Fibroblast of skin of abdomen (primary cell): ENCODE measurements around the gene WDR7.

Source experiments
- DNase-seq: peaks from one replicate; pipeline ENCODE4 v3.0.0-alpha.2; 2013

WDR7 gene

DNA sequence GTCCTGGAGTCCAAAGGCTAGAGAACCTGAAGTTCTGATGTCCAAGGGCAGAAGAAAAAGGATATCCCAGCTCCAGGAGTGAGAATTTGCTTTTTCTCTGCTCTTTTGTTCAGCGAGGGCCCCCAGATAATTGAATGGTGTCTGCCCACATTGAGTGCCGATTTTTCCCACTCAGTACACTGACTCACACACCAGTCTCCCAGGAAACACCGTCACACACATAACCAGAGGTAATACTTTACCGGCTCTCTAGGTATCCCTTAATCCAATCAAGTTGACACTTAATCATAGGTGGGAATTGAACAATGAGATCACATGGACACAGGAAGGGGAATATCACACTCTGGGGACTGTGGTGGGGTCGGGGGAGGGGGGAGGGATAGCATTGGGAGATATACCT is 161.5 kb downstream of the WDR7 start:
- DNase-seq, result no peak

DNA sequence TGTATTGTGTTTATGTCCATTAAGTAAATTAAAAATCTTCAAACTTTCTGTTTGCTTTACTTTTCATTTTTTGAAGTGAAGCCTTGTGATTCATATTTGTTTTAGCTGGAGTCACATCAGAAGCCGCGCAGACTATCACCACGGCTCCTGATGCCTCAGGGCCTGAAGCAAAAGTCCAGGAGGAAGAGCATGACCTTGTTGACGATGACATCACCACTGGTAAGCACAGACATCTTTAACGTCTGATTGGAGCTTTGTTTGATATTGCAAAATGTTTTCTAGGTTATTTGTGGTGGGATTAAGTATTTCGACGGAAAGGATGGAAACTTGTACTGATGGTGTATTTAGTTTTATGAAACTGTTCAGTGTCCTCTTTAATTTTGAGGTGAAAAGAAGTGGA is 164.8 kb downstream of the WDR7 start:
- no peak for DNase-seq

DNA sequence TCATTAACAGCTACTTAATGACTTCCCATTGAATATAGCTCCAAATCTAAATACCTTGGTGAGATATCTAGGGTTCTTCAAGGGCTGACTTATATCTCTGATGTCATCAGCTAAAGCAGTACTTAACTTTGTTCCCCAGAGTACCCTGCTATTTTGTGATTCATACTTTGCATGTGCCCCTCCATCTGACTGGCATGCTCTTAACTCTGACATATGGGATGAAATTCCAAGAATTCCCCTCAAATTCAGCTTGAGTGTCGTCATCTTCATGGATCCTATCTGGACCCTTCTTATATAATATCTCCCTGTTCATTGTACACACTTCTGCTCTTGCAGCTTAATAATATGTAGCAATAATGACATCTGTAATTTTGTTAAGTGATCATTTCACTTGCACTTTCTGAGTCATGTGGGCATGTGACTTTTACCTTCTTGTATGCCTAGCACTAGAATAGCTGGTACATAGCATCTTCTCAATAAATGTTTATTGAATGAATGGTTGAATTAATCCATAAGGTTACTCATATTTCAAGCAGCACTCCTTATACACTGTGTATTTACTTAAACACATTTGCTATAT is 172.9 kb downstream of the WDR7 start:
- DNase-seq, result peak; percentile 37

DNA sequence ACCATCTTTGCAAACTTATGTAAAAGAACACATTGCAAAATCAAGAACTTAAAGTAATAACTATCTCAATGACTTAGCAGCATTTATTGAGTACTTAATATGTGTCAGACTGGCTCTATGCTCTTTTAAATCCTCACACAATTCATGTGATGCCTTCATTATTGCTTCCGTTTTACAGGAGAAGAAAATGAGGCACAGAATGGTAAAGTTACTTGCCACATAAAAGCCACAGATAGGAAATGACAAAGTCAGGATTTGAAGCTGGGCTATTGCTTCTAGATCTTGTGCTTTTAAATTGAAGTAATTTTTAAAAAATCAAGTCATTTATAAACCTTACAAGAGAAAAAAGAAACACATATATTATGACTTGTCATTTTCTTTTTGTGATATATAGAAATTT is 174.2 kb downstream of the WDR7 start:
- DNase-seq, result no peak

GRCh38 chr18:56825878-56826277 is 174.7 kb downstream of the WDR7 start:
- DNase-seq, result no peak

DNA sequence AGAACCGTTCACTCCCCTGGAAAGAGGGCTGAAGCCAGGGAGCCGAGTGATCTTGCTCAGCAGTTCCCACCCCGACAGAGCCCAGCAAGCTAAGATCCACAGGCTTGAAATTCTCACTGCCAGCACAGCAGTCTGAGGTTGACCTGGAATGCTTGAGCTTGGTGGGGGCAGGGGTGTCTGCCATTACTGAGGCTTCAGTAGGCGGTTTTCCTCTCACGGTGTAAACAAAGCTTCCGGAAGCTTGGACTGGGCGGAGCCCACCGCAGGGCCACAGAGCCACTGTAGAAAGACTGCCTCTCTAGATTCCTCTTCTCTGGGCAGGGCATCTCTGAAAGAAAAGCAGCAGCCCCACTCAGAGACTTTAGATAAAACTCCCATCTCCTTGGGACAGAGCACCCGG is 180.8 kb downstream of the WDR7 start:
- DNase-seq, result peak; percentile 26

DNA sequence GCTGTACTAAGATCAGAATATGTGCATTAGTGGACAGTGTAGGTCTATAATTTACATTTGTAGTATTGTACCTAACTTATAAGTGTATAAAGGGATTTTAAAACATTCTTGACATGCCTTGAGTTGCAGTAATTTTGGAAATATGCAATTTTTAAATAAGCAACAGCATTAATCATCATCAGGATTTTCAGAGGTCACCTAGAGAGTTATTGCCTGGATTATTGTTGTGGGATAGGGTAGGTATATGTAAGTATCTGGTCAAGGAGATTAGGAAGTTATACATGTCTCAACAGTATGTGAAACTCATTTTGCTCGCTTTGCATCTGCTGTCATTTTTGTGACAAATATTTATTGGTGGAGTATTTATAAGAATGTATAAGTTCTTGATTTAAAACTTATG is 184.2 kb downstream of the WDR7 start:
- peak; percentile 26 for DNase-seq

DNA sequence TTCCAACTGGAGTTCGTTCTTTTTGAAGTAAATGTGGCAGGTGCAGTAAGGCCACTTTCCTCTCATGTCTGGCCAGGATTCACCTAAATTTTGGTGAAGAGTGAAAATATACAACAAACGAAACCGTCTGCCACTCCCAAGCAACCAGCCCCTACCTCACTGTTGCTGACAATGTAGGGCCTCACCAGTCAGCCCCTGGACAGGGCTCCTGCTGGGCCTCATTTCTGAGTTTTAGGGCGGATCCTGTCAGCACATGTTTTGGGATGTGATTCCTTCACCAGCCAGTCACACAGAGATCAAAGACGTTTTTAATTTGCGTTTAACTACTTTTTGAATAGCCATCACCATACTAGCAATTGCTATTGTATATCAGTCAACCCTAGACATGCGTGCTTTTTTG is 185.0 kb downstream of the WDR7 start:
- DNase-seq, result no peak

DNA sequence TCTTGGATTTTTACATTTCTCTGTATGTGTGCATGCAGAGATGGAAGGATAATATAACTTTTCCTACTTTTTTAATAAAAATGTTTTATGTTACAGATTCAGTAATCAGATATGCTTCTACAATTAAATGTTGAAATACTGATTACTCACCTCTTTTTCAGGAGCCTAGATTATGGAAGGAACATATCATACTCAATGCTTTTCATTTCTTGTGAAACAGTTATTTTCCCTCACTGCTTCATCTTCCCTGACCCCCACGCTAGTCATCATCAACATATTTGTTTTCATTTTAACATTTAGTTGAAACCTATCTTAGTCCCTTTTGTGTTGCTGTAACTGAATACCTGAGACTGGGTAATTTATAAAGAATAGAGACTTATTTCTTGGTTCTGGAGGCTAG is 190.7 kb downstream of the WDR7 start:
- DNase-seq, result no peak

DNA sequence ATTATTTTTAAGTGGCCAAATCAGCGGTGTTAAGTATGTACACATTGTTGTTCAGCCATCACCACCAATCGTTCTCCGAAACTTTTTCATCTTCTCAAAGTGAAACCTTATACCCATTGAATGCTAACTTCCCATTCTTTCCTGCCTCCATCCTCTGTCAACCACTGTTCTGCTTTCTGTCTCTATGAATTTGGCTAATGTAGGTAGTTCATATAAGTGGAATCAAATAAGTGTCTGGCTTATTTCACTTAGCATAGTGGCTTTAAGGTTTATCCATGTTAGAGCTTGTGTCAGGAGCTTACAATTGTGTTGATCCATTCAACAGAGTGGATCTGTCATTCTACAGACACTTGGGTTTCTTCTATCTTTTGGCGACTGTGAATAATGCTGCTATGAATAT is 192.1 kb downstream of the WDR7 start:
- DNase-seq, result no peak

GRCh38 chr18:56844556-56844955 is 193.4 kb downstream of the WDR7 start:
- DNase-seq, result no peak

DNA sequence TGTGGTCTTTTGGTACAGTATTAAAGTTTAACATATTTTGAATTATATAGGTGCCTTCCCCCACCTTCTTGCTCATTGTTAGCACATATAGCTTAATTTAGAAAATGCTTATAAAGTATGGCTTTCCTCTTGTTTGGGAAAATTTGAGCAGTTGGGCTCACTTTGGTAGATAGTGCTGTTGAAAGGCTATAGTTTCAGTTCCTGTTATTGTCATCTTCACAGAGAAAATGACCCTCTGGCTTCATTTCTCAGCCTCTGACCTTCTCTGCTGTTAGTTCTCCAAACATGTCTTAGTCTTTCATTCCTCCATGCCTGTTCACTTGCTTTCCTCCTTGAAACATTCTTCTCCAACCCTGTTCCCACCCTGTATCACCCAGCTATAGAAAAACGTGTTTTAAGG is 200.6 kb downstream of the WDR7 start:
- no peak for DNase-seq

DNA sequence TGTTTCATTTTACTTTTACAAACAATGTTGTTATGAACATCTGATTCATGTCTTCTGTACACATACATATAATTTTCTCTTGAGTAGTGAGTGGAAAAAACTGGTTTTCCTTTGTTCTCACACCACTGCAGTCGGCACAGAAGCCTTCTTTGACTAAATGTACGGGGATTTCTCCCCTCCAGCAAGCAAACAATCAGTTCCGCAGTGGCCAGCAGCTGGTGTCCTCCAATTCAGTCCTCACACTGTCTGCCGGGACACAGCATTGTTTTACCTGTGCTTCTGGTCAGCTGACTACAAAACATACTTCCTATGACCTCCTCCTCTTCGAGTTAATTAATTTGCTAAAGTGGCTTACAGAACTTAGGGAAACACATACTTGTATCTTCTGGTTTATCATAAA is 202.8 kb downstream of the WDR7 start:
- DNase-seq, result no peak

- DNase-seq, result no peak
Measured at GRCh38 chr18:56861244-56861643, 210.1 kb downstream of the WDR7 start.

DNA sequence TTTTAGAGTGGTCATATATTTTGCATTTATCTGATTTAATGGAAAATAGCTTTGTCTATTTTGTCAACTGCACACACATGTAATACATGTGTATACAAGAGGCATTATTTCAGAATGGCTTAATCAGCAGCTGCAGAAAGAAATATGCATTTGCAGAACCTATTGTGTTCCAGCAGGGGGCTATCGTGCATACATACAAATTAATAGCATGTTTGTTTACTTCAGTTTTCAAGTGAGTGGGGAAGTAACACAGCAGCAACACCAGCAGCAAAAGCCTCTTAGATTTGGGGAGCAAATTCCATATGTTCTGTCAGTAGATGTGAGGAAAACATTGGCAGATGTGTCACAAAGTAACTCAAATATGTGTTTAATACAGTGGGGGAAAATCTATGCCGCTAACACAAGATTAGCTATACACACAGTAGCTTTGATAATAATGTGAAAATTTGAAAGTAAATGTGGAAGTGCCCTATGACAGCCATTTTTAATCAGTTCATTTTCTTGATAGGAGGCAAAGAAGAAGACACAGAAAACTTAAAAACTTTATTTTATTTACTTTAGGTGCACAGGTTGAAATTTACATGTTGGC is 218.1 kb downstream of the WDR7 start:
- peak; percentile 48 for DNase-seq

DNA sequence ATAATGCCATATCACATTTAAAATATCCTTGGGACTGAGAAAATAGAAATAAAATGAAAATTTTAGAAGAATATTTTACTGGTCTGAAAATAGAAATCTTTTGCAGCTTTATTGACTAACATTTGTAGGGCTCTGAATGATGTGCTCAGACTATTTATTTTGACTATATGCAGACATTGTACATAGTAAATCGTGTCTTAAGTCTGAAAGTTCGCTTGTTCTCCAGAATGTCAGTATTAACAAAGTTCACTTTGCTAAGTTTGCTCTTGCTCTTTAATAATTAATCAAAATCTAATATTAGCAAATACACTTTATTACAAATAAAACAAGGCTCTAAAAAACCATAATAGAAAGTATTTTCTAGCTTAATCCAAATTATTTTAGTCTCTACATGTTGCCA is 219.8 kb downstream of the WDR7 start:
- DNase-seq, result no peak

- no peak for DNase-seq
Measured at GRCh38 chr18:56872140-56872539, 221.0 kb downstream of the WDR7 start.

DNA sequence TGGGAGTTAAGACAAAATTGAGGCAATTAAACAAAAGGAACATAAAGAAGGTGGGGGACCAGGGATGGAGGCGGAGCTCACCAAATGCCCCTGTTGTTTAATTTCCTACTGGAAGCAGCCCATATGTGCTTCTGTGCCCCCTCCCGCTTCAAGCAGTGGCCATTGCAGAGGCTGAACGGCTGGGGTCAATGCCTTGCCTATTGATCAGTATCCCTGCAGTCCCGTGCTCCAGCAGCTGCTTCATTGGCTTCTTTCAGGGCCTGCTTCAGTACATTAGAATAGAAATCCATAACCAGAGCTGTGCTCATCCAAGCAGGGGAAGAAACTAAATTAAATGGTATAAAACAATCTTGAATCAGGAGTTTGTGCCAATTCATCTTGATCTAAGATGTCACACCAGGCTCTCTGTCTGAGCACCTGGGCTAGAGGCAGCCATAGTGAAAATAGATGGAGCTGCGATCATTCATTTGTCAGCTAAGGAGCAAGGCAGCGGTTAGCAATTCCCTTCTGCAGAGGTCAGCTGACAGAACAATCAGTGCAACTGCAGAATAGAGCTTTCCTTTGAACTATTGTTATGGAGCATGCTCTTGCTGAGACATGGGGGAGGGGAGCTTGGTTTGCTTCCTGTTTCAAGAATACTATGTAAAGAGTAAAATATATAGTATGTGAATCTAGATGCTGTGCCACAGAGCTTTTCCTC is 222.4 kb downstream of the WDR7 start:
- no peak for DNase-seq

DNA sequence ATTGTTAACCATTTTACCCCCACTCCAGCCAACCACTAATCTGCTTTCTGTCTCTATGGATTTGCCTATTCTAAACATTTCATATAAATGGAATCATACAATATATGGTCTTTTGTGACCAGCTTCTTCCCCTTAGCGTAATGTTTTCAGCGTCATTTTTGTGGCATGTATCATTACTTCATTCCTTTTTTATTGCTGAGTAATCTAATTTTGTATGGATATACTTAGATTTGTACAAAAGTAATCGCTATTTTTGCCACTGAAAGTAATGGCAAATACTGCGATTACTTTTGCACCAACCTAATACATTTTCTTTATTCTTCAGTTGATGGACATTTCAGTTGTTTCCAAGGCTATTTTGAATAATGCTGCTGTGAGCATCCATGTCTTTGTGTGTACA is 227.6 kb downstream of the WDR7 start:
- no peak for DNase-seq

DNA sequence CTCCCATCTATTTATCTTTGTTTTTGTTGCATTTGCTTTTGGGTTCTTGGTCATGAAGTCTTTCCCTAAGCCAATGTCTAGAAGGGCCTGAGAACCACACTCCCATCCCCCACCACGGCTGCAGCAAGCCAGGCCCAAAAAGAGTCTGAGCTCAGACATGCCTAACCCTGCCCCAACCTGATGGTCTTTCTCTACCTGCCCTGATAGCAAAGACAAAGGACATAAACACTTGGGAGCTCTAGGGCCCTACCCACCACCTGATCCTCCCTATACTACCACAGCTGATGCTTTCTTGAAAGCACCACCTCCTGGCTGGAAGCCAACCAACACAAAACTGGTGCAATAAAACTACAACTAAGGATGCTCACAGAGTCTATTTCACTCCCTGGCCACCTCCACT is 233.4 kb downstream of the WDR7 start:
- no peak for DNase-seq

DNA sequence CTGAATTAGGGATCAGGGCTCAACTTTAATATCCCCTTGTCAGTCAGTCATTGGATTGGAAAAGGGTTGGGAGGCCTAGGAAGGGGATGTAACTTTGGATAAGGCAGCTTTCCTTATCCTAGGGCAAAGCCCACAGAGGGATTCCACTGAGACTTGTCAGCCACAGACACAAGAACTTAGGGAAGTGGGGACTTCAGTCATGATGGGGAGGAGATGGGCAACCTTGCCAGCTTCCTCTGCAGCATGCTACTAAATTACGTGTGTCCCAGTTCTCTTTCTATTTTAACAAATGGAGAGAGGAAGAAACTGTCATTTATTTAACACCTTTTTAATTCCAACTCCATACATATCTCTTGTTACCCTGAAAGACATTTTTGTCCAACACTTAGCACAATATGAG is 237.8 kb downstream of the WDR7 start:
- DNase-seq, result no peak

DNA sequence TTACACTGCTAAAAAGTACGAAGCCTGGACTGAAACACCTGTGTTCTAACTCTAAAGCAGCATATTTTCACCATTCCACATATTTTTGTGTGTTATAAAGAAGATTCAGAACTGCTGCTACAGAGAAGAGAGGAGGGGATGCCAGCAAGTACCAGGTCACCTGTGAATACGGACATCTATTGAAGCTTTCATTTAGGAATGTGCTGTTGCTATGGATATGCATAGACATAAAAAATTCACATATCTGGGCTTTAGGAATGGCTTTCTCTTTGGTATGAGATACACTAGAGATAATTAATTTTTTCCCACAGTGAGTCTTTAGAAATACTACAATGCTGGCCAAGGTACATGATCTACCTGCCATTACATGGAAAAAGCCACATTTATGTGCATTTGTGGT is 238.5 kb downstream of the WDR7 start:
- no peak for DNase-seq

- peak; percentile 90 for DNase-seq
Measured at GRCh38 chr18:56890632-56891031, 239.5 kb downstream of the WDR7 start.

DNA sequence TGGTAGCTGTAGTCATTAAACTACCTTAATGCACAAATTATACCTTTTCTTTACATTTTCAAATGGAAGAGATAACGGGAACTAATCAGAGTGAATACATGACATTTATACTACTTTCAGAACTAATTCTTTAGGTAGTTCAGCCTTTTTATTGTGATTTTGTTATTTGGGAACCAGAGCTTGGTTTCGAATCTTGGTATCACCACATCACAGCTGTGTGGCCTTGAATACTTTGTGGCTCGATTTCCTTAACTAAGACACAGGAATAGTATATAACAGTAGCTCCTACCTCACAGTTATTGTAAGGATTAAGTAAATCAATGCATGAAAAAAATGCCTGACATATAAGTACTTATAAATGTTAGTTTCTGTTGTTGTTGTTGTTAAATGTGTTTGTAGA is 240.0 kb downstream of the WDR7 start:
- DNase-seq, result no peak

DNA sequence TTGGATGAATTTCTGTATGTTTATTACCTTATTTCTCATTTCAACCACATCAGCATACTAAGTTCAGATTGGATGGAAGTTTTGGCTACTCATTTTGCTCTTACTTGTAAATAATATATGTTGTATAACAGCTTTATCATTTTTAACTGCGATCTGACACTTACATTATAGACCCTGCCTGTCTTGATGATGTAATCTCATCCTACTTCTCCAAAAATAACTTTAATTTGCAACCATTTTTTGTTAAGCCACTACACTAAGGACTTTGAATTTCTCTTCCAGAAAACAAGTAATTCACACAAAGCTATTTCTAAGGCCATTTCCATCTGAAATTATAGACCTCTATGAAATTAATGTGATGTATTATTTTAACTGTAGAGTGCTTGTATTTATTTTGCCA is 240.7 kb downstream of the WDR7 start:
- DNase-seq, result no peak
